ENCODE results near the gene OTOS.

OTOS gene

DNA sequence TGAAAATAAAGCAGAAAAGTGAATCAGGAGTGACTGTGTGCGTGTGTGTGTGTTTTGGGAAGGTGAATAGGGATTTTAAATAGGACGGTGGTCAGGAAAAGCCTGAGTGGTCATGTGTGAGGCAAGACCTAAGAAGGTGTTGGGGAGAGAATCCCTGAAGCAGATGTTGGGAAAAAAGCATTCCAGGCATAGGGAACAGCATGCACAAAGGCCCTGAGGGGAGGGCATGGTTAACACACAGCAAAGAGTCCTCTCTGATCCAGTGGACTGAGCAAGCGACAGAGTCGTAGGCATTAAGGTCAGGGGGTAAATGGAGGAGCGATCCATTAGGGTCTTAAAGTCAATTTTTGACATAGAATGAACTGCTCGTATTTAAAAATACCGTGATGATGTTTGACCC is 34.0 kb upstream of the OTOS start:
- CTCF ChIA-PET, result interaction anchor here (1.6 kb wide), 1 partner anchor 114 kb away, joined by 4 read pairs; no protein-coding TSS in a partner anchor
- POLR2A ChIA-PET, result no interaction called here
- TF ChIP-seq CTCF (IDR thresholded peaks at IDR 0.05; ENCODE audit: control extremely low read depth, extremely low read depth, low read depth, missing control alignments), result no peak
- no peak for DNase-seq (ENCODE audit: extremely low spot score)

- TF ChIP-seq CTCF (IDR thresholded peaks at IDR 0.05; ENCODE audit: control extremely low read depth, extremely low read depth, low read depth, missing control alignments), result no peak
- POLR2A ChIA-PET, result no interaction called here
- CTCF ChIA-PET, result no interaction called here
- DNase-seq (ENCODE audit: extremely low spot score), result no peak
Measured at GRCh38 chr2:240172071-240172895, 31.8 kb upstream of the OTOS start.

DNA sequence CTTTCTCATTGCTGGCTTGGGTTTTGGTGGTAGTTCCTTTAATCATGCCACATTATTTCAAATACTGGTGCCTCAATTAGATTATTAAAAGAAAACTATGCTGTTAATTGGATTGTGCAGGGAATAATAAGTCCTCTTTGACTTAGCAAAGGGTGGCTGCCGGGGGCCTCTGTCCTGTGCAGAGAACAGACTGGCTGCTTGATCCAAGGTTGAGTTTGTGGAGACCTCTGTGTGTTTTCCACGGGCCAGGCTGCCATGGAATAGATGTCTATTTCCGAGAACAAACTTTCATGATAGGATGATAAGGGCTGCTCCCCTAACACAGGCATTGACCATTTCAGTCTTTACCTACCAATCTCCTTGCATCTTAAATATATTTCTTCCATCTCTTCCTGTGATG is 30.4 kb upstream of the OTOS start:
- CTCF ChIA-PET, result no interaction called here
- no peak for DNase-seq (ENCODE audit: extremely low spot score)
- no peak for TF ChIP-seq CTCF (IDR thresholded peaks at IDR 0.05; ENCODE audit: control extremely low read depth, extremely low read depth, low read depth, missing control alignments)
- POLR2A ChIA-PET, result no interaction called here

GRCh38 chr2:240170354-240170735 is 29.9 kb upstream of the OTOS start:
- no peak for DNase-seq (ENCODE audit: extremely low spot score)
- CTCF ChIA-PET, result no interaction called here
- TF ChIP-seq CTCF (IDR thresholded peaks at IDR 0.05; ENCODE audit: control extremely low read depth, extremely low read depth, low read depth, missing control alignments), result no peak

DNA sequence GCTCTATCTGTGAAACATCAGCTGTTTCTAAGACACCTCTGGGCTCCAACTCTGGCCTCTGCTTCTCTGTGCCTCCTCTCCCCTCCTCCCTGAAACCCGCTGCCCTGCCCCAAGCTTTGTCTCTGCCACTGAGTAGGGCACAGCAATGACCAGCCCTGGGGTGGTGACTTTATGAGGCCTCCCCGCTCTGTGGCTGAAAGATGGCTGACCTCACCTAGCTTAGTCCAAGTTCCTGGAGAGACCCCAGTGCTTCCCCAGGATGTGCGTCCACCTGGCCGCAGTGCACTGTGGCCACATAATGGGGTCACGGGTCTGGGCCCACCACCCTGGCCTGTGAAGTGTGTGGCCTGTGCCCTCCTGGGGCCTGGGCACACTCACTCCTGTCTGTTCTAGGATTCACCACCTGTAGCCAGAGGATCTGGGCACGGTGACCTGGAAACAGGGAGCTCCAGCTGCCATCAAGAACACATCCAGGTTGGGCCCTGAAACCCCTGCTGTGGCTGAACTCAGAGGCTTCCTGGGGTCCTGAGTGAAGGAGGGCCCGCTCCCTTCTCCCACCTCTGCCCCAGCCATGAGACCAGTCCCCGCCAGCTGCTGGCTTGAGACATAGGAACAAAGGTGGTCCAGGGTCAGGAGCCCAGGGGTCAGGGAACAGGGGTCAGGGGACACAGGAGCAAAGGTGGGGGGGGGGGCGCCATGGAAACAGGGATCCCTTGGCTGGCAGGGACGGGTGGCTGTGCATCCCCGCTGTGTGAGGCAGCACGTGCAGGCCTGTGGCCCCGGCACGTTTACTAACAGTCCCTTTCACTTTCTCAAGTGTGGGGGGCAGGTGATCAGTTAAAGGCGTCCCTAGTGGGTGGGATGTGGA is 29.3 kb upstream of the OTOS start:
- ChIA-PET POLR2A (no interaction called here), CTCF (no interaction called here)
- no peak for DNase-seq (ENCODE audit: extremely low spot score)
- TF ChIP-seq CTCF (IDR thresholded peaks at IDR 0.05; ENCODE audit: control extremely low read depth, extremely low read depth, low read depth, missing control alignments), result no peak

More at GRCh38 chr2:240170354-240170735, 29.9 kb upstream of the OTOS start:
- POLR2A ChIA-PET, result no interaction called here

DNA sequence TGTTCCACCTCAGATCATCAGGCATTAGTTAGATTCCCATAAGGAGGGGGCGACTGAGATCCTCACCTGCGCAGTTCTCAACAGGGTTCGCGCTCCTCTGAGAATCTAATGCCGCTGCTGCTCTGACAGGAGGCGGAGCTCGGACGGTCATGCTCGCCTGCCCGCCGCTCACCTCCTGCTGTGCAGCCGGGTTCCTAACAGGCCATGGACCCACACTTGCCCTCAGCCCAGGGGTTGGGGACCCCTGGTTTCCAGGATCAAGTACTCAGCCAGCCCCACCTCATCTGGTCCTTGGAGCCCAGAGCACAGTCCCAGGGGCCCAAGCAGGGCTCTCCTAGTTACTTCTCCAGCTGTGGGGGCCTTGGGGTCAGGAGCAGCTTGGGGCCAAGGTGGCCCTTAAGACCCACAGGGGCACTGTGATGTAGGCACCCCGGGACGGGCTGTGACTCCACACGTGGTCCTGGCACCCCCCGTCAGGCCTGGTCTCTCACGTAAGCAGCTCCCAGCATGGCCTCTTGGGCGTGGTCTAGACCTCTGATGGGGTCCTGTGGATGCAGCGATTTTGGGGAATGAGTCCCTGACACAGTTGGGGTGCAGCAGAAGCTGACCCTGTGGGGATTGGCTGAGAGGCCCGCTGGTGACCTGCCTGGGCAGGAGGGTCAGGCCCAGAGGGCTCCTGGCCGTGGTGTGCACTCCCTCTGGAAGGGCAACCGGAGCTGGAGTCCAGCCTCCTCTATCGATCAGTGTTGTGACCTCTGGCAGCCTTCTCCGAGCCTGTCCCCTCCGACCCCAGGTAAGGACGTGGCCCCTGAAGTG is 28.3 kb upstream of the OTOS start:
- ChIA-PET POLR2A (no interaction called here), CTCF (no interaction called here)
- no peak for DNase-seq (ENCODE audit: extremely low spot score)
- TF ChIP-seq CTCF (IDR thresholded peaks at IDR 0.05; ENCODE audit: control extremely low read depth, extremely low read depth, low read depth, missing control alignments), result no peak
